Choroid plexus epithelial cell (primary cell): Measurements from ENCODE around the gene GUCY2D.
"Not testable (repeated sequence)": the region's sequence is repeated elsewhere in the genome, so short reads cannot be mapped to it uniquely, and the experiment has no call there.

ENCODE experiments used
- DNase-seq: peaks from one replicate; pipeline ENCODE4 v3.0.0-alpha.2; 2010; ENCODE audit warnings: low read depth
- H3K4me3 ChIP-seq: 2 replicates; pipeline ENCODE4 v1.5.1; 2011; ENCODE audit warnings: low read depth, mild to moderate bottlenecking, control low read depth, low read length, moderate library complexity
- CTCF ChIP-seq: conservative IDR thresholded peaks from 2 replicates; pipeline ENCODE4 v1.5.1; 2011; ENCODE audit warnings: low read depth, mild to moderate bottlenecking, control low read depth, inconsistent platforms, low read length, moderate library complexity

The GUCY2D gene

GRCh38 chr17:8018436-8018835 is 16.0 kb downstream of the GUCY2D start:
- no peak for DNase-seq
- no peak overlapping the region for H3K4me3 ChIP-seq
- TF ChIP-seq CTCF = no peak

- no peak overlapping the region for H3K4me3 ChIP-seq
- no peak for TF ChIP-seq CTCF
- DNase-seq = no peak
Measured at GRCh38 chr17:8019166-8019565, 16.8 kb downstream of the GUCY2D start.

- TF ChIP-seq CTCF = no peak
- no peak for DNase-seq
- H3K4me3 ChIP-seq = no peak overlapping the region
Measured at GRCh38 chr17:8019665-8020650, 17.5 kb downstream of the GUCY2D start.

- no peak for TF ChIP-seq CTCF
- no peak for DNase-seq
- H3K4me3 ChIP-seq = no peak overlapping the region
Measured at GRCh38 chr17:8020776-8021564, 18.6 kb downstream of the GUCY2D start.

- no peak for TF ChIP-seq CTCF
- H3K4me3 ChIP-seq = no peak overlapping the region
- no peak for DNase-seq
Measured at GRCh38 chr17:8021565-8022359, 19.3 kb downstream of the GUCY2D start.

GRCh38 chr17:8022360-8023003 is 20.1 kb downstream of the GUCY2D start:
- peak; percentile 36 for DNase-seq
- no peak overlapping the region for H3K4me3 ChIP-seq
- TF ChIP-seq CTCF = no peak

GRCh38 chr17:8024161-8024560 is 21.7 kb downstream of the GUCY2D start:
- H3K4me3 ChIP-seq = not testable (repeated sequence)
- peak; percentile 44 for DNase-seq
